Common myeloid progenitor, CD34-positive (primary cell): ENCODE results near the gene PRSS22.

ENCODE experiments used
- CTCF ChIA-PET: fragments of 350-600 bp; sonication (Branson Sonifier 250); formaldehyde crosslinking; loops from one replicate; lab custom pipeline; 2021; ENCODE audit warnings: antibody characterized with exemption; lab: Charles Lee
- POLR2A ChIA-PET: fragments of 350-600 bp; sonication (Branson Sonifier 250); formaldehyde crosslinking; loops from one replicate; lab custom pipeline; 2021; ENCODE audit warnings: antibody characterized with exemption; lab: Charles Lee
- DNase-seq, 3 donors: peaks; one replicate each; pipeline versions ENCODE4 v3.0.0 to v3.0.0-alpha.2; 2013
- H3K27ac ChIP-seq, 2 experiments: 1 replicate in 1 of 2; 2 replicates in 1 of 2; pipeline ENCODE4 v1.7.0; 2013; ENCODE audit warnings: inconsistent platforms in 2 of 2, low read length in 2 of 2, mild to moderate bottlenecking in 2 of 2, low read depth in 1 of 2, moderate library complexity in 1 of 2; ENCODE audit not compliant: severe bottlenecking in 2 of 2, insufficient read depth in 1 of 2, poor library complexity in 1 of 2
- H3K27me3 ChIP-seq, 5 experiments: replicated peaks in 2 of 5; 1 replicate in 3 of 5; 2 replicates in 2 of 5; pipeline versions ENCODE4 v1.6.1 to v1.7.0; 2013; ENCODE audit warnings: low read length in 4 of 5, mild to moderate bottlenecking in 2 of 5, moderate library complexity in 2 of 5, inconsistent platforms in 1 of 5; ENCODE audit not compliant: insufficient read depth in 5 of 5, control insufficient read depth in 4 of 5
- H3K36me3 ChIP-seq, 4 experiments: 1 replicate in 2 of 4; 2 replicates in 2 of 4; pipeline versions ENCODE4 v1.6.1 to v1.7.0; 2013; ENCODE audit warnings: low read length in 3 of 4, control low read depth in 1 of 4, mild to moderate bottlenecking in 1 of 4; ENCODE audit not compliant: control insufficient read depth in 4 of 4, insufficient read depth in 4 of 4
- H3K4me1 ChIP-seq, 4 experiments: 1 replicate in 3 of 4; 2 replicates in 1 of 4; pipeline versions ENCODE4 v1.6.1 to v1.7.1; 2013; ENCODE audit warnings: low read length in 3 of 4, mild to moderate bottlenecking in 3 of 4, control low read depth in 1 of 4, inconsistent platforms in 1 of 4, moderate library complexity in 1 of 4; ENCODE audit not compliant: control insufficient read depth in 4 of 4, insufficient read depth in 4 of 4; ENCODE audit errors: control extremely low read depth in 1 of 4
- H3K4me3 ChIP-seq, 7 experiments: 1 replicate in 4 of 7; 2 replicates in 3 of 7; pipeline versions ENCODE4 v1.5.1 to v1.7.0; 2013; ENCODE audit warnings: mild to moderate bottlenecking in 7 of 7, low read length in 6 of 7, moderate library complexity in 6 of 7, inconsistent platforms in 2 of 7, low read depth in 2 of 7, control low read depth in 1 of 7; ENCODE audit not compliant: insufficient read depth in 4 of 7, control insufficient read depth in 1 of 7; ENCODE audit errors: extremely low read depth in 1 of 7
- H3K9me3 ChIP-seq, 5 experiments: 1 replicate in 4 of 5; 2 replicates in 1 of 5; pipeline versions ENCODE4 v1.6.1 to v1.7.1; 2013; ENCODE audit warnings: low read length in 4 of 5, mild to moderate bottlenecking in 2 of 5, inconsistent platforms in 1 of 5, low read depth in 1 of 5, moderate library complexity in 1 of 5; ENCODE audit not compliant: control insufficient read depth in 4 of 5, insufficient read depth in 2 of 5; ENCODE audit errors: control extremely low read depth in 1 of 5
- WGBS: methylation state at CpG from one replicate; pipeline ENCODE4 v1.1.5; 2013; ENCODE audit not compliant: insufficient coverage; 5-methylcytosine and 5-hydroxymethylcytosine counted together

PRSS22 gene

GRCh38 chr16:2852731-2853507 lies 5.1 kb downstream of the PRSS22 start:
- Histone ChIP-seq H3K4me1 (peaks cover 0 to 10% (median 5%) of the 10 kb centered on the region in 4 experiments), H3K27ac (no peak overlapping the region), H3K9me3 (peaks cover 0 to 8% (median 5%) of the 10 kb centered on the region in 5 experiments), H3K27me3 (peaks cover 0 to 54% (median 9%) of the 10 kb centered on the region in 5 experiments), H3K36me3 (no peaks in the 10 kb centered on the region), H3K4me3 (no peak overlapping the region)
- DNase-seq: no peak
- 59% methylated on average over 46 of the region's 56 CpGs for WGBS
- POLR2A ChIA-PET: no interaction called here
- CTCF ChIA-PET: interaction anchor here (1.7 to 2.7 kb wide), 6 partner anchors 9 to 74 kb away, joined by 6 to 21 read pairs (median 8); no protein-coding TSS in a partner anchor

- ChIA-PET POLR2A (no interaction called here), CTCF (interaction anchor here (2.3 kb wide), 1 partner anchor 10 kb away, joined by 6 read pairs; no protein-coding TSS in a partner anchor)
- no peak for DNase-seq
- H3K4me3 ChIP-seq: no peak overlapping the region
- H3K27ac ChIP-seq: no peak overlapping the region
- H3K27me3 ChIP-seq: peaks cover 0 to 47% (median 9%) of the 10 kb centered on the region in 5 experiments
- peaks cover 0 to 8% (median 5%) of the 10 kb centered on the region in 5 experiments for H3K9me3 ChIP-seq
- H3K36me3 ChIP-seq: no peaks in the 10 kb centered on the region
- peaks cover 0 to 3% (median 0%) of the 10 kb centered on the region in 4 experiments for H3K4me1 ChIP-seq
- WGBS: 92% methylated on average over 10 of the region's 16 CpGs
Measured at GRCh38 chr16:2852003-2852730, 5.8 kb downstream of the PRSS22 start.

- no peak overlapping the region for H3K27ac ChIP-seq
- 58% methylated on average over 11 of the region's 16 CpGs for WGBS
- H3K9me3 ChIP-seq: peaks cover 0 to 6% (median 3%) of the 10 kb centered on the region in 5 experiments
- H3K4me1 ChIP-seq: peaks cover 0 to 3% (median 0%) of the 10 kb centered on the region in 4 experiments
- no peaks in the 10 kb centered on the region for H3K36me3 ChIP-seq
- peaks cover 0 to 43% (median 12%) of the 10 kb centered on the region in 5 experiments for H3K27me3 ChIP-seq
- no peak overlapping the region for H3K4me3 ChIP-seq
- ChIA-PET POLR2A (no interaction called here), CTCF (interaction anchor here (0.6 to 2.7 kb wide), 4 partner anchors 9 to 19 kb away, joined by 3 to 12 read pairs (median 4); no protein-coding TSS in a partner anchor)
- peak in 2 of 3 donors; percentile 36 to 46 for DNase-seq
Measured at GRCh38 chr16:2848933-2849725, 8.8 kb downstream of the PRSS22 start.

- DNase-seq: no peak
- Histone ChIP-seq H3K4me3 (no peak overlapping the region), H3K27ac (no peak overlapping the region), H3K27me3 (peaks cover 0 to 21% (median 5%) of the 10 kb centered on the region in 5 experiments), H3K4me1 (peaks cover 0 to 11% (median 10%) of the 10 kb centered on the region in 4 experiments), H3K36me3 (no peaks in the 10 kb centered on the region), H3K9me3 (no peaks in the 10 kb centered on the region)
- ChIA-PET CTCF (no interaction called here), POLR2A (no interaction called here)
- WGBS: 83% methylated on average over 3 of the region's 3 CpGs
Measured at GRCh38 chr16:2846511-2847310, 11.3 kb downstream of the PRSS22 start.

- POLR2A ChIA-PET: no interaction called here
- CTCF ChIA-PET: interaction anchor here (0.6 to 4.7 kb wide), 8 partner anchors 9 to 82 kb away, joined by 3 to 46 read pairs (median 4); no protein-coding TSS in a partner anchor
- WGBS: 77% methylated on average over 4 of the region's 5 CpGs
Measured at GRCh38 chr16:2845116-2845515, 12.9 kb downstream of the PRSS22 start.

GRCh38 chr16:2843526-2843925 lies 14.4 kb downstream of the PRSS22 start:
- 93% methylated on average over 8 of the region's 8 CpGs for WGBS
- POLR2A ChIA-PET: interaction anchor here (1.3 kb wide), 1 partner anchor 25 kb away, joined by 4 read pairs; no protein-coding TSS in a partner anchor
- peaks cover 0 to 3% (median 0%) of the 10 kb centered on the region in 5 experiments for H3K27me3 ChIP-seq
- DNase-seq: no peak
- no peak overlapping the region for H3K27ac ChIP-seq
- CTCF ChIA-PET: interaction anchor here (0.6 to 4.7 kb wide), 5 partner anchors 10 to 32 kb away, joined by 3 to 46 read pairs (median 6); no protein-coding TSS in a partner anchor
- H3K9me3 ChIP-seq: no peaks in the 10 kb centered on the region
- H3K4me1 ChIP-seq: peaks cover 0 to 29% (median 20%) of the 10 kb centered on the region in 4 experiments
- H3K36me3 ChIP-seq: no peaks in the 10 kb centered on the region
- no peak overlapping the region for H3K4me3 ChIP-seq

More at GRCh38 chr16:2845116-2845515, 12.9 kb downstream of the PRSS22 start:
- H3K4me1 ChIP-seq: peaks cover 0 to 25% (median 17%) of the 10 kb centered on the region in 4 experiments
- no peak overlapping the region for H3K4me3 ChIP-seq
- no peaks in the 10 kb centered on the region for H3K9me3 ChIP-seq
- peaks cover 0 to 12% (median 3%) of the 10 kb centered on the region in 5 experiments for H3K27me3 ChIP-seq
- H3K36me3 ChIP-seq: no peaks in the 10 kb centered on the region
- H3K27ac ChIP-seq: no peak overlapping the region
- DNase-seq: no peak
